T-helper 1 cell treated with Interleukin-12 subunit alpha and Interleukin-12 subunit beta and Interleukin-4 antibody, amounts not matched to agents 30 ng/mL and 1 ng/mL, for 36 hours (primary cell): ENCODE data around the gene ADGB. TPM values are rescaled to one million over a fixed set of nuclear protein-coding genes. Genes with fewer than 3 reads are reported as not detected.

Experiments used
- intact Hi-C: fragments of 100-400 bp; cut with micrococcal nuclease; formaldehyde crosslinking; loops from one replicate; pipeline ENCODE4 v1.15.1; 2024
- total RNA-seq: library from RNA; stranded (reverse); gene quantifications from 2 replicates; pipeline ENCODE4 v1.2.3, GENCODE V29; 2022

The ADGB gene
- total RNA-seq, 1 donor from 2014 or later = not detected

DNA sequence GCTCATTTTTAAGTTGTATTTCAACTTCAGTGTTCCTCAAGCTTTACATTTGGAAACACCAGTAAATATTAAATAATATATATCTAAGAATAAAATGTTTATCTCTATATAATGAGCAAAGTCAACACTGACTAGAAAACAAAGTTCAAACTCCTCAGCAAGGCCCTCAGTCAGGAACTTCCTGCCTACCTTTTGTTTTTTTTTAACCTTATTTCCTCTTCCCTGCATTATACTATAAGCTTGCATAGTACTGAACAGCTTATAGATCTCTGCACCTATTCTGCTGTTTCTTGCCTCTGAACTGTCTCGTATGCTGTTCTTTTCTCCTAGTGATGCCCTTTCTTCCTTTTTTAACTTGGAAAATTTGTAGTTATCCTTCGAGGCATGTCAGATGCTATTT lies 29.6 kb downstream of the ADGB start:
- intact Hi-C loops = no loop called here

GRCh38 chr6:146634022-146634421 lies 35.2 kb downstream of the ADGB start:
- intact Hi-C loops = no loop called here

DNA sequence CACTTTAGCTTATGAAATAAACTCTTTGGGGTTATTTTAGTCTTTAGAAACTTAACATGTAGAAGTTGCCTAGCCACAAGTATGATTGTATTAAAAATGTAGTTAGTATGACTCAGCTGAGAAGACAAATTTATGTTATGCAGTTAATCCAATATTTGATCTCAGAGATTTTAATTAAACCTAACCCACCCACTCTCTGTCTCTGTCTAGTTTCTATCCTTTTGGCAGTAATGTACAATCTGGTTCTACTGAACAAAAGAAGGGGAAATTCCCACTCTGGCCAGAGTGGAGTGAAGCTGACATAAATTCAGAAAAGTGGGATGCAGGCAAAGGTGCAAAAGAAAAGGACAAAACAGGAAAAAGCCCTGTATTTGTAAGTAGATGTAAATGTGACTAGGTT lies 36.4 kb downstream of the ADGB start:
- intact Hi-C loops = no loop called here

- intact Hi-C loops = no loop called here
Observed at GRCh38 chr6:146636481-146636880, 37.7 kb downstream of the ADGB start.

GRCh38 chr6:146642921-146643320 lies 44.1 kb downstream of the ADGB start:
- intact Hi-C loops = no loop called here

GRCh38 chr6:146650799-146651481 lies 52.2 kb downstream of the ADGB start:
- intact Hi-C loops = no loop called here

GRCh38 chr6:146651482-146651863 lies 52.7 kb downstream of the ADGB start:
- intact Hi-C loops = no loop called here

GRCh38 chr6:146657432-146657831 lies 58.7 kb downstream of the ADGB start:
- intact Hi-C loops = no loop called here

- intact Hi-C loops = no loop called here
Observed at GRCh38 chr6:146664871-146665360, 66.1 kb downstream of the ADGB start.

GRCh38 chr6:146666909-146667308 lies 68.1 kb downstream of the ADGB start:
- intact Hi-C loops = no loop called here

GRCh38 chr6:146670161-146670560 lies 71.4 kb downstream of the ADGB start:
- intact Hi-C loops = no loop called here

DNA sequence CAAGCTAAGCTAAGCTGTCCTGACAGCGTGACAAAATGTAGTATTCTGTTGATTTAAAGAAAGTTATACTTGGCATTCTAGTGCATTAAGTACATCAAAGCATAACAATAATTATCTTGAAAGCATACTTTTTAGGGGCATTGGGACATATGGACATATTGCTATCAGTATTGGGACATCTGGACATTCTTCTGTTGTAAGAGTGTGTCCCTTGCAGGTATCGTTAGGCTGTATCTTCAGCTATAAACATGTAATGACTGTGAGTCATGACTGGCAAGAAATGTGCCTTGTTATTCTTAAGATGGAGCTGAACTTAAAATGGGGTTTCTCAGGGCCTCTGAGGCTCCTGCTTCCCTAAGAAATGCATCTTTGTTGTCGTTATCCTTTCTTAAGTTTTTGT lies 74.3 kb downstream of the ADGB start:
- intact Hi-C loops = no loop called here

DNA sequence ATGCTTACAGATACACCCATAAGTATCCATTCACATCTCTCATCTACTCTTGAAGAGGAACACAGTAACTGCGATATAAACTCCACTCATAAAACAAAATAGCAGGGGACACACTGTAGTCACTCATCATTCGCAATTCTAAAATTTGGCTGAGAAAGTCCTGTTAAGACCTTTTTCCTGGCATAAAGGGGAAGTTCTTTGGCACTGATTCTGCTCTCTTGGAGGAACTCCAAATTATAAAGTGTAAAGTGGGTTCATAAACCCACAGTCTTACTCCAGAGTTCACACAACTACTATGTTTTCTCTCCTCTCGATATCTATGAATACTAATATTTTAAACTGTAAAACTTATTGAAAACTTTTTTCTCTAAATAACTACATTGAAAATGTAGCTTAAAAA lies 80.6 kb downstream of the ADGB start:
- intact Hi-C loops = no loop called here

GRCh38 chr6:146682919-146683318 lies 84.1 kb downstream of the ADGB start:
- intact Hi-C loops = no loop called here

DNA sequence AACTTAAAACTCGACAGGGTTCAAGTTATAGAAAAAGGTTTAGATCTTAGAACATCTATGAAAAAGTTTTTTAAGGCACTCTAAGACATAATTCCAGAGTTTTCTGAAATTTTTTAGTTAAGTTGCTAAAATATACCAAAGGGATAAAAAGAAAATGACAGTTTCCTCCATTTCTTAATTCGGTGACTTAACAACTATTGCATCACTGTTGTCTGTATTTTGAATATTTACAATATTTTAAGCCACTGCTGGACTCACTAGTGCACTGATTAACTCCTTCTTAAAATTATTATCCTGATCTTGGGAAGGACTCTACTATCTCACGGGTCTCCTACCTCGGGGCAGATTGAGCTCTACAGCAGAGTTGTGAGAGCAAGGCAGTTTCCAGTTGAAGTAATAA lies 91.0 kb downstream of the ADGB start:
- intact Hi-C loops = no loop called here

DNA sequence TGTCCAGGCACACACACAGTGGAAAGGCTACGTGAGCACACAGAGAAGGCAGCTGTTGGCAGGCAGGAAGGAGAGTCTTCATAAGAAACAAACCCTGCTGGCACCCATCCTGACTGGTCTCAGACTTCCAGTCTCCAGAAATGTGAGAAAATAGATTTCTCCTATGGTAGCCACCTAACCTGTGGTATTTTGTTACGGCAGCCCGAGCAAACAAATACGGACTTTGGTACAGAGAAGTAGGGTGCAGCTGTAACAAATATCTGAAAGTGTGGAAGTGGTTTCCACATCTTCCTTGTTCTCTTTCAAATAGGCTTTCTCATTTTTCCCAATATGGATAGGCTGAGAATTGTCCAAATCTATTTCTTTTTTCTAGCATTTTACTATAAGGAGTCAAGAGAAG lies 94.6 kb downstream of the ADGB start:
- intact Hi-C loops = no loop called here

DNA sequence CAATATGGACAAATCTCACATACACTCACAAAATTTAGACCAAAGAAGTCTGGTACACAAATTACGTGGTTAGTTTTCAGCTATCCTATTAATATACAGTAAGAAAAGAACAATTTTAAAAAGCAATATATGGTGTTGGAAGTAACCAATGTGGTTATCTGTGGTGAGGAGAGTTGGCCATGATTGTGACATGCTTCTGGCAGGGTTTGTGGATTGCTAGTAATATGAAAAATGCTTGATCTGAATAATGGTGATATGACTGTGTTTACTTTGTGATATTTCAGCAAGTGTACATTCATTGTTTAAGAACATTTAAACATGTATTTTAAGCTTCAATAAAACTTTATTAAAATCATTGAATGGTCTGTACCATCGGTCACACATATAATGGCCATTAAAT lies 99.1 kb downstream of the ADGB start:
- intact Hi-C loops = no loop called here

DNA sequence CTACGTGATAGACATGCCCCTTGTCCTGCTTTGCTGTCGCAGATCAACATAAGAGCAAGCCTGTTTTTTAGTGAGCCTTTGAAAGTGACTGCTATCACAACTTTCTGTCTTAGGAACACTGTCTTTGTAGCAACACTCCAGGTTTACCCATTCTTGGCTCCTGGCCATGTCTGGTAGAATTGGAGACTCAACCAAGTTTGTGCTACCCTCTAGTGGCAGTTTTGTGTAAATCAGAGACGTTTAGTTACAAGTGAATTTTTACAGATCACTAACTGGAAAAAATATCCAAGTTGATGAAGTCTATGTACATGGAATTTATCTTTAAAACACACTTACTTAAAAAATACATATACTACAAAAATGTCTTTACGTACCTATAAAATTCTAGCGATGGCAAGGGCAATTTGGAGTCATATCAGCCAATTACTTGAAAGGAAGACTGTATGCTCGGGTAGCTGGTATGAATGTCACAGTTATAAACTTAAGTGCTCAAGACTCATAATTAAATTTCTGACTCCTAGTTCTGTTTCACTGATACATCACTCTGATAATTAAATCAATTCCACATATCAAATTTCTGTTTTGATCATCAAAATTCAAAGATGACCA lies 101.4 kb downstream of the ADGB start:
- intact Hi-C loops = loop anchor here (1.0 kb wide), 2 partner anchors 162 to 771 kb away; no protein-coding TSS in a partner anchor

DNA sequence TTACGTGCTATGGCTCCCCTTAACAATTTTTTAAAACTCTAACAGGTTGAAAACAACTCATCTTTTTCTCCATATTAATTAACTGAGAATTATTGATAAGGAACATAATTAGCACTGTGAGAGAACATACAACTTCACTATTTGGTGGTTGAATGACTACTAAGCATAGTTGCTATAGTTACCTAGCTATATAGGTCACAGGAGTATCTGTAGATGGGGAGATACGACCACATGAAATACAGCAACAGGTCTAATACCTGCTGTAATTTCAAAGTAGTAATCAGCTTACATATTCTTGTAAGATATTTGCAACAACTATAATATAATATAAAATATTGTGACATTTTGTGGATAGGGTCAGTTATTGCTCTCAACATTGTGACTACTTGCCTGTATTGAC lies 102.9 kb downstream of the ADGB start:
- intact Hi-C loops = no loop called here

GRCh38 chr6:146709036-146709622 lies 110.4 kb downstream of the ADGB start:
- intact Hi-C loops = no loop called here

GRCh38 chr6:146719387-146719786 lies 120.6 kb downstream of the ADGB start:
- intact Hi-C loops = no loop called here

GRCh38 chr6:146739696-146740095 lies 140.9 kb downstream of the ADGB start:
- intact Hi-C loops = no loop called here

GRCh38 chr6:146741609-146742008 lies 142.8 kb downstream of the ADGB start:
- intact Hi-C loops = no loop called here
